Common myeloid progenitor, CD34-positive (primary cell): ENCODE results near the gene TBC1D22A.

Experiments
- CTCF ChIA-PET: fragments of 350-600 bp; sonication (Branson Sonifier 250); formaldehyde crosslinking; loops from one replicate; lab custom pipeline; 2021; ENCODE audit warnings: antibody characterized with exemption; lab: Charles Lee
- POLR2A ChIA-PET: fragments of 350-600 bp; sonication (Branson Sonifier 250); formaldehyde crosslinking; loops from one replicate; lab custom pipeline; 2021; ENCODE audit warnings: antibody characterized with exemption; lab: Charles Lee
- DNase-seq, 3 donors: peaks; one replicate each; pipeline versions ENCODE4 v3.0.0 to v3.0.0-alpha.2; 2013
- H3K27ac ChIP-seq, 2 experiments: 1 replicate in 1 of 2; 2 replicates in 1 of 2; pipeline ENCODE4 v1.7.0; 2013; ENCODE audit warnings: inconsistent platforms in 2 of 2, low read length in 2 of 2, mild to moderate bottlenecking in 2 of 2, low read depth in 1 of 2, moderate library complexity in 1 of 2; ENCODE audit not compliant: severe bottlenecking in 2 of 2, insufficient read depth in 1 of 2, poor library complexity in 1 of 2
- H3K27me3 ChIP-seq, 5 experiments: replicated peaks in 2 of 5; 1 replicate in 3 of 5; 2 replicates in 2 of 5; pipeline versions ENCODE4 v1.6.1 to v1.7.0; 2013; ENCODE audit warnings: low read length in 4 of 5, mild to moderate bottlenecking in 2 of 5, moderate library complexity in 2 of 5, inconsistent platforms in 1 of 5; ENCODE audit not compliant: insufficient read depth in 5 of 5, control insufficient read depth in 4 of 5
- H3K36me3 ChIP-seq, 4 experiments: 1 replicate in 2 of 4; 2 replicates in 2 of 4; pipeline versions ENCODE4 v1.6.1 to v1.7.0; 2013; ENCODE audit warnings: low read length in 3 of 4, control low read depth in 1 of 4, mild to moderate bottlenecking in 1 of 4; ENCODE audit not compliant: control insufficient read depth in 4 of 4, insufficient read depth in 4 of 4
- H3K4me1 ChIP-seq, 4 experiments: 1 replicate in 3 of 4; 2 replicates in 1 of 4; pipeline versions ENCODE4 v1.6.1 to v1.7.1; 2013; ENCODE audit warnings: low read length in 3 of 4, mild to moderate bottlenecking in 3 of 4, control low read depth in 1 of 4, inconsistent platforms in 1 of 4, moderate library complexity in 1 of 4; ENCODE audit not compliant: control insufficient read depth in 4 of 4, insufficient read depth in 4 of 4; ENCODE audit errors: control extremely low read depth in 1 of 4
- H3K4me3 ChIP-seq, 7 experiments: 1 replicate in 4 of 7; 2 replicates in 3 of 7; pipeline versions ENCODE4 v1.5.1 to v1.7.0; 2013; ENCODE audit warnings: mild to moderate bottlenecking in 7 of 7, low read length in 6 of 7, moderate library complexity in 6 of 7, inconsistent platforms in 2 of 7, low read depth in 2 of 7, control low read depth in 1 of 7; ENCODE audit not compliant: insufficient read depth in 4 of 7, control insufficient read depth in 1 of 7; ENCODE audit errors: extremely low read depth in 1 of 7
- H3K9me3 ChIP-seq, 5 experiments: 1 replicate in 4 of 5; 2 replicates in 1 of 5; pipeline versions ENCODE4 v1.6.1 to v1.7.1; 2013; ENCODE audit warnings: low read length in 4 of 5, mild to moderate bottlenecking in 2 of 5, inconsistent platforms in 1 of 5, low read depth in 1 of 5, moderate library complexity in 1 of 5; ENCODE audit not compliant: control insufficient read depth in 4 of 5, insufficient read depth in 2 of 5; ENCODE audit errors: control extremely low read depth in 1 of 5
- WGBS: methylation state at CpG from one replicate; pipeline ENCODE4 v1.1.5; 2013; ENCODE audit not compliant: insufficient coverage; 5-methylcytosine and 5-hydroxymethylcytosine counted together

The TBC1D22A gene

DNA sequence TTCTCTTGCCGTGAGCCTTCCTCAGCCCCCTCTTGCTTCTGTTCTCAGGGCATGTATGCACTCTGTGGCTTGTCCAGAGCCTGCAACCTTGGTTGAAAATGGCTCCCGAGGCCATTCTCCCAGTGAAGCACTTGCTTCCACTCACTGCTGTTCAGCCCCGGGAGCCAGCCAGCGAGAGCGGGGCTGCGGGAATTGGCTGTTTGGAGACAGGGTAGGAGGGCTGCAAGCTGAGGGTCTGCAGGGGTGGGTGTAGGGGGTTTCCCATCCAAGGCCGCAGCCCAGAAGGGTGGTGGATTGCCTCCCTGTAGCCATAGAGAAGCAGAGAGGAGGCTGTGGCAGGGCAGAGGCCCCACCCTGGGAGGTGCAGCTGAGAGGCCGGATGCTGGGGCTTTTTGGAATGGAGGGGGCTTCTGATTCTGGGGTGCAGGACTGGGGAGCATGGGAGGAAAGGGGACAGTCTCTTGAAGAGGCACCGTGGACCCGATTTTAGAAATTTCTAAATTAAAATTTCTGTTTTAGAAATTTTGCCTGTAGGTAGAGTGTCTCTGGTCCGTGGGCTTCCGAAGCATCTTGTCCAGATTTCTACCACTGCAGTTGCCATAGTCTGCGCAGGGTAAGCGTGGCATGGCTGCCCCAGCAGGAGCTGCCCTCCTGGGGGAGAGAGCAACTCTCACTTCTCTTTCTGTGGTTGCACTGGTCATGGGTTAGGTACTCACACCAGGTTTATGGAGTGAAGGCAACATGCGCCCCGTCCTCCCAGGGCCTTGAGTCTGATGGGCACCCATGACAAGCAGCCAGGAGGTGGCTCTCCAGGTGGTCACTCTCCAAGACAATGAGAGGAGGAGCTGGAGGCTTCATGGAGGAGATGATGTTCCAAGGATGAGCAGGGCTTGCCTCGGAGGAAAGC, 100.2 kb downstream of the TBC1D22A start:
- 98% methylated on average over 13 of the region's 17 CpGs for WGBS
- CTCF ChIA-PET = no interaction called here
- POLR2A ChIA-PET = no interaction called here
- DNase-seq = no peak
- Histone ChIP-seq H3K4me1 (no peaks in the 10 kb centered on the region), H3K4me3 (no peak overlapping the region), H3K27me3 (no peaks in the 10 kb centered on the region), H3K9me3 (peaks cover 0 to 47% (median 15%) of the 10 kb centered on the region in 5 experiments), H3K36me3 (peaks cover 0 to 32% (median 12%) of the 10 kb centered on the region in 4 experiments), H3K27ac (no peak overlapping the region)

DNA sequence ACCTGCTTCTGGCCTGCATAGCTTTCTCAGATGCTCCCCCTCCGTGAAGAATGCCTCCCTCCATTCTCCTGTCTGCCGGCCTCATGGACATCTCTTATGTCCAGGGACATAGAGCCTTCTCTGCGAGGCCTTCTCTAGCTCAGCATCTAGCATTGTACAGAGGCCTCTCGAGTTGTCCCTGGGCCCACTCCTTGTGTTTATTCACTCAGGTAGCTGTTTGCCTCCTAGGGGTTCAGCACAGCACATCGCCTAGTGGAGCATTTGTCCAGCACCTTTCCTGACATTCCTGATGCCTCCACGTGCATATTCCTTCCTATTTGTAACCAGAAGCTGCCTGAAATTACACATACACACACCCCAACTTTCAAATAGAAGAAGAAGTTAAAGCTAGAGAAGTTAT, 101.3 kb downstream of the TBC1D22A start:
- peaks cover 0 to 32% (median 11%) of the 10 kb centered on the region in 4 experiments for H3K36me3 ChIP-seq
- H3K4me1 ChIP-seq = no peaks in the 10 kb centered on the region
- no peaks in the 10 kb centered on the region for H3K27me3 ChIP-seq
- ChIA-PET POLR2A (interaction anchor here (0.5 kb wide), 1 partner anchor 95 kb away, joined by 3 read pairs; no protein-coding TSS in a partner anchor), CTCF (no interaction called here)
- WGBS = 90% methylated on average over 4 of the region's 6 CpGs
- DNase-seq = no peak
- no peak overlapping the region for H3K27ac ChIP-seq
- peaks cover 1 to 41% (median 10%) of the 10 kb centered on the region in 5 experiments for H3K9me3 ChIP-seq
- no peak overlapping the region for H3K4me3 ChIP-seq

DNA sequence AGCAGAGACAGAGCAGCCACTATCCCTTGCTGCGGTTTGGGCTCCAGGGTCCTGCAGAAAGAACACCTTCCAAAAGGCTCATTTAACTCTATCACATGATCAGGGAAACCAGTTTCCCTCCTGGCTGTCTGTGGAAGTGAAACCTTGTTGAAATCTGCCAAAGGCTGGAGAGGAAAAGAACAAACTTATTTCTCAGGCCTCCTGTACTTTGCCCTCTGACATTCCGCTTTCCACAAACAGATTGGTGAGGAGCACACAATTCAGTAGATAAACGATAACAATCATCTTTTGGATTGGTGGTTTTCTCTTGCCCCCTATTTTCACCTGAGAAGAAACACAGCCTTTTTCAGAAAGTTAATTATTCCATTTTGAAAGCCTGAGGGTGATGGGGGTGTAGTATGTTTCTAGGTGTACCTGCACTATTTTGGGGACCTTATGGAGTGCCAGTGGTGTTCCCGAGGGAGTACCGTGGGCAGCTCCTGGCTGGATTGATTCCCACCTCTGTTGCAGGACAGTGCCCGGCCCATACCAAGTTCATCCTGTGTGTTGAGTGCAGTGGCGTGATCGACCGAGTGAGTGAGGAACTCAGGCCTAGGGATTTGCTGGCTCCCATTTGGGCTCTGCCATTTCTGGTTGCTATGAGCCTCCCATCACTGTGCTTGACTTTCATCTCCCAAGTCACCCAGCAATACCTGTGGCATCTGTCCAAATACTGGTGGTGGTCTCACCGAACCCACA, 102.0 kb downstream of the TBC1D22A start:
- H3K36me3 ChIP-seq = peaks cover 0 to 36% (median 13%) of the 10 kb centered on the region in 4 experiments
- WGBS = 98% methylated on average over 8 of the region's 10 CpGs
- no peaks in the 10 kb centered on the region for H3K27me3 ChIP-seq
- POLR2A ChIA-PET = no interaction called here
- no peaks in the 10 kb centered on the region for H3K4me1 ChIP-seq
- peaks cover 2 to 47% (median 14%) of the 10 kb centered on the region in 5 experiments for H3K9me3 ChIP-seq
- DNase-seq = no peak
- CTCF ChIA-PET = no interaction called here
- no peak overlapping the region for H3K27ac ChIP-seq
- no peak overlapping the region for H3K4me3 ChIP-seq

DNA sequence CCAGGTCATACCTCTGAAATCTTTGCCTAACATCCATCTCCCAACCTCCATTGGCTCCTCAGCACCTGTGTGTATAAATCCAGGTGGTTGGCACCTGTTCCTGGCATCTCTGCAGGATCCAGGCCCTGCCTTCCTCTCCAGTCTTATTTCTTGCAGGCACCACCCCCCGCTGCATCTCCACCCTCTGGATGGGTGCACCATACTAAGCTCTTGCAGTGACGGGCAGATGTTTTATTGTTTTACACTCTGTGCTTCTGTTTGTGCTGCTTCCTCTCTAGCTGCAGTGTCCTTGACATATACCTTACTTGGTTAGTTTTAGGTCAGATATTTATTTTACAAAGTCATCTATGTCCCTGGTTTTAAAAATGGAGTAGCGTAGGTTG, 102.6 kb downstream of the TBC1D22A start:
- H3K9me3 ChIP-seq = peaks cover 3 to 51% (median 19%) of the 10 kb centered on the region in 5 experiments
- ChIA-PET POLR2A (no interaction called here), CTCF (no interaction called here)
- no peaks in the 10 kb centered on the region for H3K4me1 ChIP-seq
- 100% methylated on average over 2 of the region's 3 CpGs for WGBS
- no peak overlapping the region for H3K4me3 ChIP-seq
- H3K27ac ChIP-seq = no peak overlapping the region
- no peak for DNase-seq
- no peaks in the 10 kb centered on the region for H3K27me3 ChIP-seq
- H3K36me3 ChIP-seq = peaks cover 2 to 38% (median 13%) of the 10 kb centered on the region in 4 experiments

DNA sequence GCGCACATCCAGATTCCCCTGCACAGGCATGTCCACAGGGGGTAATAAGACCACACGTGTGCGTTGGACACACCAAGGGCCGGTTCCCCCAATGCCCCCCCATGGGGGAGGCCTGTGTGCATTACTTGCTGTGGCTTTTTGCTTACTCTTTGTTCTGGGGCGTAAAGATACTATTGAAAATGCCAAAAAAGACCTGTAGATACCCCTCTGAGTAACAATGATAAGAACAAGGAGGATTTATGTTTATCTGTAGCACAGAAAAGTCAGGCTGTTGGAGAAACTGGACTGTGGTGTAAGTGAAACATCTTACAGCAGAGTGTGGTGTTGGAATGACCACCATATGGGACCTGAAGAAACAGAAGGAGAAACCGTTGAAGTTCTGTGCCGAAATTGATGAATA, 103.2 kb downstream of the TBC1D22A start:
- DNase-seq = no peak
- H3K27ac ChIP-seq = no peak overlapping the region
- CTCF ChIA-PET = no interaction called here
- H3K9me3 ChIP-seq = peaks cover 3 to 55% (median 21%) of the 10 kb centered on the region in 5 experiments
- POLR2A ChIA-PET = no interaction called here
- 98% methylated on average over 4 of the region's 7 CpGs for WGBS
- no peaks in the 10 kb centered on the region for H3K27me3 ChIP-seq
- H3K36me3 ChIP-seq = peaks cover 2 to 44% (median 13%) of the 10 kb centered on the region in 4 experiments
- no peak overlapping the region for H3K4me3 ChIP-seq
- H3K4me1 ChIP-seq = no peaks in the 10 kb centered on the region

DNA sequence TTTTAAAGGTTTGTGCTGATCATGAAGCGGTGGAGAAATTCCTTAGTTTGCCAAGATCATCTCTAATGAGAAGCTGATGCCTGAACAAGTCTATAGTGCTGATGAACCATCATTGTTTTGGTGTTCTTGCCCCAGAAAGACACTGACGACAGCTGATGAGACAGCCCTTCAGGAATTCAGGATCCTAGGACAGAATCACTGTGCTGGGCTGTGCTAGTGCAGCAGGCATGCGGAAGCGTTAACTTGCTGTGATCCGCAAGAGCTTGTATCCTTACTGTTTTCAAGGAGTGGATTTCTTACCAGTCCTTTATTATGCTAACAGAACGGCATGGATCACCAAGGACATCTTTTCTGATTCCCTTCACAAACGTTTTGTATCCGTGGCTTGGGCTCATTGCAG, 104.1 kb downstream of the TBC1D22A start:
- POLR2A ChIA-PET = no interaction called here
- H3K27ac ChIP-seq = no peak overlapping the region
- no peak overlapping the region for H3K4me3 ChIP-seq
- H3K9me3 ChIP-seq = peaks cover 6 to 63% (median 22%) of the 10 kb centered on the region in 5 experiments
- no peaks in the 10 kb centered on the region for H3K4me1 ChIP-seq
- CTCF ChIA-PET = no interaction called here
- H3K27me3 ChIP-seq = no peaks in the 10 kb centered on the region
- peaks cover 6 to 49% (median 13%) of the 10 kb centered on the region in 4 experiments for H3K36me3 ChIP-seq
- 99% methylated on average over 8 of the region's 8 CpGs for WGBS
- no peak for DNase-seq

DNA sequence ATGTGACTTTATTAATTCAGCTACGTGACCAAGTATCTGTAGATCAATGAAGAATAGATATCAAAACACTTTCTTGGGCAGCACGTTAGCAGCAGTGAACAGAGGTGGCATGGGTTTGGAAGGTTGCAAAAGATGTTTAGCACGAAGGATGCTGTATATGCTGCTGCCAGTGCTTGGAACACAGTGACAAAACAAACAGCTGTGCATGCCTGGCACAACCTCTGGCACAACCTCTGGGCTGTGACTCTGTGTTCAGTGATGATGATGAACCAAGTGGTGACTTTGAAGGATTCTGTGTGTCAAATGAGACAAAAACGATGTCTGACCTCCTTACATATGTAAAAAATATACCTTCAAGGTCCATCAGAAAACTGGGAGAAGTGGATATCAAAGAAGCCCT, 104.7 kb downstream of the TBC1D22A start:
- no peak overlapping the region for H3K27ac ChIP-seq
- H3K9me3 ChIP-seq = peaks cover 6 to 68% (median 22%) of the 10 kb centered on the region in 5 experiments
- no peaks in the 10 kb centered on the region for H3K27me3 ChIP-seq
- 100% methylated on average over 3 of the region's 4 CpGs for WGBS
- H3K36me3 ChIP-seq = peaks cover 6 to 49% (median 13%) of the 10 kb centered on the region in 4 experiments
- ChIA-PET CTCF (no interaction called here), POLR2A (no interaction called here)
- no peak for DNase-seq
- H3K4me3 ChIP-seq = no peak overlapping the region
- no peaks in the 10 kb centered on the region for H3K4me1 ChIP-seq
